GM19238 (cell line): ENCODE measurements around the gene MEIG1.
"Not testable (repeated sequence)": the region's sequence is repeated elsewhere in the genome, so short reads cannot be mapped to it uniquely, and the experiment has no call there.

ENCODE experiments used
- DNase-seq: peaks from one replicate; pipeline ENCODE4 v3.0.0; 2011; ENCODE audit warnings: low spot score; ENCODE audit not compliant: insufficient read length

MEIG1 gene

GRCh38 chr10:14954001-14954770 lies 5.0 kb upstream of the MEIG1 start, which contains the start of gene DCLRE1C:
TSS of gene DCLRE1C (minus strand) at chr10:14954096. CDS start at chr10:14954010, 86 bp downstream.
- peak; percentile 70 for DNase-seq

DNA sequence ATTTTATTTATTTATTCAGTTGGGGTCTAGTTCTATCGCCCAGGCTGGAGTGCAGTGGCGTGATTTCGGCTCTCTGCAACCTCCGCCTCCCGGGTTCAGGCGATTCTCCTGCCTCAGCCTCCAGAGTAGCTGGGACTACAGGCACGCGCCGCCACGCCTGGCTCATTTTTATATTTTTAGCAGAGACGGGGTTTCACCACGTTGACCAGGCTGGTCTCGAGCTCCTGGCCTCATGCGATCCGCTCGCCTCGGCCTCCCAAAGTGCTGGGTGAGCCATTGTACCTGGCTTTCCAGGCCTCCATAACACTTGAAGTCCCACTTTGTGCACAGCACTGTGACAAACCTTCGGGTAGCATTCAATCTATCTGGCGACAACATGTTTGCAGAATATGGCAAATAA lies 4.3 kb upstream of the MEIG1 start:
- no peak for DNase-seq

DNA sequence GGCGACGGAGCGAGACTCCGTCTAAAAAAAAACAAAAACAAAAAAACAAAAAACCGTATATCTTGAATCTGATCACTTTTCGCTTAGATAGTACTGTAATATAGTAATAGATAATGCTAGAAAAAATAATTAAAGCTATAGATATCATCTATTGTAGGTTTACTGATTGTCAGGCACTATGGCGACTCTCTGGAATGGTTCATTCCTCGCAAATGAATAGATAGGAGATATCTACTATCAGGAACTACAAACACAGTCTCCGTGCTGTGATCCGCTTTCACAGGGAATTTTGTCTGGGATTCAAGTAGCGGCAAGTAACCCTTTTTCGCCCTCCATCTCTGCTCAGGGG lies 342 bp upstream of the MEIG1 start:
- no peak for DNase-seq

GRCh38 chr10:14967897-14968296 lies 8.7 kb downstream of the MEIG1 start:
- no peak for DNase-seq

GRCh38 chr10:14971867-14972448 lies 12.8 kb downstream of the MEIG1 start:
- DNase-seq: no peak

DNA sequence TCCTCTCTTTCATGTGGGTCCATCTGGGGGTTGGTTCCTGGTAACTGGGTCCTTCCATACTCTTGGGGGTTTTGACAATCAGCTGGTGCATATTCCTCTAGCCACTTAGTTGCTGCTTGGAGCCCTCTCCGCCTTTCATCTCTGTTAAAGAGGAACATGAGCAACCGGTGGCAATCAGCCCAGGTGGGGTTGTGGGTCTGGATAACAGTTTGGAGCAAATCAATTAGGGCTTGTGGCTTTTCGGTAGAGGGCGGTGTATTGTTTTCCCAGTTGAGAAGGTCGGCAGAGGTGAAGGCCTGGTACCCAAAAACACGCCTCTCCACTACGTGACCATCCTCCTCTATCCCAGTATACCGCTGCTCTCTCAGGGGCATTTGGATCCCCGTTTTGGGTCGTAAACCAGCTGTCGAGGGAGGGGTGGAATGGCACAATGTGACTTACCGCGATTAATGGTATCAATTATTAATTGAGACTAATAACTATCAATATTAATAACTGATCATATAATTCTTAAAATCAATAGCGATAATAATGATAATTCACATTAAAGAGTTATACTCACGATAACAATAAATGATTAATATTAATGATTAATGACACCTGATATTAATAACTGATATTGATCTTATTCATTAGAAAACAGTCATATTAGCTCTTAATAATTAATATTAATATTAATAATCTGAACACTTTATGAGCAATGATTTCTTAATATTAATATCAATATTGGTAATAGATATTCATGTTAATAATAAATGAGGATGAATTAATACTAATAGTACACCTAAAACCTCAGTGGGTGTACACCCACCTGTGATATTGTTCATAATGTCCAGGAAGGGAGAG lies 15.2 kb downstream of the MEIG1 start:
- not testable (repeated sequence) for DNase-seq

DNA sequence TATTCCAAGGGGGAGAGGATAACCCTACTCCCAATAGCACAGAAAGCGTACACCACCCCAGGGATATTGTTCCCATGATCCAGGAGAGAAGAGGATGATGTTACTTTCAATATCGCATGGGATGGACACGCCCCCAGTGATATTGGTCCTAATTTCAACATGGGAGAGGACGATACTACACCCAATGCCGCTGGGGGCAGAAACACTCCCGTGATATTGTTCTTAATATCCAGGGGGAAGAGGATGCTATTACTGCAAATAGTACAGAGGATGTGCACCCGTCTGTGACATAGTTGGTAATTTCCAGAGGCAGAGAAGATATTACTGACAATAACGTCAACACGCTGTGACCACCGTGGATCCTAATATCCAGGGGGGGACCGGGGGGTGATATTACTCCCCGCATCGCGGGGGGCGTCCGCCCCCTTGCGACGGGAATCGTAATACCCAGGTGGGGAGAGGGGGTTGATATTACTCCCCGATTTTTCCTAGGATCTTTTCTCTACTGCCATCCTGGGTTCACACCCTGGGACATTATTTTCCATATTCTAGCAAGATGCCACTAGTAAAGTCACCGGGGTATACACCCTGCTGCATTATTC lies 16.6 kb downstream of the MEIG1 start:
- no peak for DNase-seq

DNA sequence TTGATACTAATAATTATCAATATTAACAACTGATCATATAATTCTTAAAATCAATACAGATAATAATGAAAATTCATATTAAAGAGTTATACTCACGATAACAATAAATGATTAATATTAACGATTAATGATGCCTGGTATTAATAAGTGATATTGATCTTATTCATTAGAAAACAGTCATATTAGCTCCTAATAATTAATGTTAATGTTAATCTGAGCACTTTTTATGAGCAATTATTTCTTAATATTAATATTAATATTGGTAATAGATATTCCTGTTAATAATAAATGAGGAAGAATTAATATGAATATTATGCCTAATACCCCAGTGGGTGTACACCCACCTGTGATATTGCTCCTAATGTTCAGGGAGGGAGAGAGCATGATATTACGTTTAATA lies 23.6 kb downstream of the MEIG1 start:
- no peak for DNase-seq

- not testable (repeated sequence) for DNase-seq
Observed at GRCh38 chr10:14989552-14989951, 30.4 kb downstream of the MEIG1 start.

DNA sequence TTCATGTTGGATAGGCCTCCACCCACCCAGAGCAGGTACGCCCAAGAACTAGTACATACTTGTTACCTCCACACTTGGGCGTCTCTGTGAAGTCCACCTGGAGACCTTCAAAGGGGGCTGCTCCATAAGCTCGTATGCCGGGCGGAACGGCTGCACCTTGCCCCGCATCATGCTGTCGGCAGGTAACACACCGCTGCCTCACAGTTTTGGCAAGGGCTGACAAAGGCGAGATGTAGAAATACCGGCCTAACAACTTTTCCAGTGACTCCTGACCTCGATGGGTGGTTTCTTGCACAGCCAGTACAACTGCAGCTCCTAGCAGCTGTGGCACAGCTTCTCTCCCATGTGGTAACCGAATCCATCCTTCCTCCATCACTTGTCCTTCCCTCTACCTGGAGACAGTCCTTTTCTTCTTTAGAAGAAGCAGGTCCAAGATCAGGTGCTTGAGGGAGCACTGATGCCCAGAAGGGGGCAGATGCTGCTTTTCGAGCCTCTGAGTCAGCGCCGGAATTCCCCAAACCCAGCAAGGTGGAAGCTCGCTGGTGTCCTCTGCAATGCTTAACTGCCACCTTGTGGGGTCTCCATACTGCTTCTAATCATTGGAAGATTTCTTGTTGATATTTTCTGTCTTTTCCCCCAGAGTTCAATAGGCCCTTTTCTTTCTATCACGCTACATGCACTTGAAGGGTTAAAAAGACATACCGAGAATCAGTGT lies 32.0 kb downstream of the MEIG1 start:
- not testable (repeated sequence) for DNase-seq

DNA sequence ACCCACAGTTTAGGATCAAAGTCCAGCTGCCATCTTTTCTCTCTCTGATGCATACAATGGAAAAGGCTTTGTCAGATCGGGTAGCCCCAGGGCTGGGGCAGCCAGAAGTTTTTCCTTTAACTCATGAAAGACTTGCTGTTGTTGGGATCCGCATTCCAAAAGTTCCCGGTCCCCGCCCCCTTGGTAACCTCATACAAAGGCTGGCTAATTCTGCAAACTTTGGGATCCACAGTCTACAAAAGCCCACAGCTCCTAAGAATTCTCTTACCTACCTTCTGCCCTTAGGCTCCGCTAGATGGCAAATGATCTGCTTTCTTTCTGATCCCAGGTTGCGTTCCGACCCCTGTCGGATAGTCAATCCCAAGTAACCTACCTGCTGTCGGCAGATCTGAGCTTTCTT lies 33.1 kb downstream of the MEIG1 start:
- not testable (repeated sequence) for DNase-seq

DNA sequence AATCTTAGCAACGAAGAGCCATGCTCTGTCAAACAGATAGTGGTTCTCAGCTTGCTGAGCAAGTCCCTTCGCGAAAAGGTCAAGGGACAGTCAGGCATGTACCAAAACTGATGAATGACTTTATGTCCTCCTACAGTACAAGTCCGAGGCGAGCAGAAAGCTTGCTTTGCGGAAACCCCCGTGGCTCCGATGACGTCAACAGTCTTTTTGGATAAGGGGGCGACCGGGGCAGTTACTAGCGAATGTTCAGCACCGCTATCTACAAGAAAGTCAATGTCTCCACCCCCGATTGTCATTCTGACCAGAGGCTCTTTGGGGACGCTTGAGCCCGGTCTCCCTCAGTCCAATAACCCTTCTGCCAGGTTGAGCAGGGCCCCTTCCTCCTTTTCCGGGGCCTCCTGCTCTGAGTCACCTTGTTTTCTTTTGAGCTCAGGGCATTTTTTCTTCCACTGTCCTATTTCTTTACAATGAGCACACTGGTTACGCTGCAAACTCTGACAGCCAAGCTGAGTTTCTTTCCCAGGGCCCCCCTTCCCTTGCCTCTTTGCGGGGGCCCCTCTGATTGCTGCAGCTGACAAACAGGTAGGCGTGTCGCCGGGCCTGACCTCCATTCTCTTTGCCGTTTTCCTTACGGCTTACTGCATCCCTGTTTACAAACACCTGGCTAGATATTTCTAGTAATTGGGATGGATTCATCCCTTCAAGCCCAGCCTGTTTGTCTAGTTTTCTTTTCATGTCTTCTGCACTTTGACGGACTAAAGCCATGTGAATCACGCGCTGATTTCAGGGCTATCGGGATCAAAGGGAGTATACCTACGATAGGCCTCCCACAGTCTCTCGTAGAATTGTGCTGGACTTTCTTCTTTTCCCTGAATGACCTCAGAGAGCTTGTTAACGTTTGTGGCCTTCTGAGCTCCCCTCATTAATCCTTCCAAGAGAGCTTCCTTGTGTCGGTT lies 34.6 kb downstream of the MEIG1 start:
- DNase-seq: not testable (repeated sequence)

DNA sequence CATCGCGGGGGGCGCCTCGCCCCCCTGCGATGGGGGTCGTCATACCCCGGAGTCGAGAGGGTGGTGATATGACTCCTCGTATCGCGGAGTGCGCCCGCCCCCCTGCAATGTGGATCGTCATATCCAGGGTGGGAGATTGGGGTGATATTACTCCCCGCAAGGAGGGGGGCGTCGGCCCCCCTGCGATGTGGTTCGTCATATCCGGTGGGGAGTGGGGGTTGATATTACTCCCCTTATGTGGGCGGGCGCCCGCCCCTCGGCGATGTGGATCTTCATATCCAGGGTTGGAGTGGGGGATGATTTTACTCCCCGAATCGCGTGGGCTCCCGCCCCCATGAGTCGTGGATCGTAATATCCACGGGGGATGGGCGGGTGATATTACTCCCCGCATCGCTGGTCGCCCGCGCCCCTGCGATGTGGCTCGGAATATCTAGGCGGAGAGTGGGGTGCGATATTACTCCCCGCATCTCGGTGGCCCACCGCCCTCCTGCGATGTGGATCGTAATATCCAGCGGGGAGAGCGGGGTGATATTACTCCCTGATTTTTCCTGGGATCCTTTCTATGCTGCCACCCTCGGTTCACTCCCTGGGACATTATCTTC lies 36.9 kb downstream of the MEIG1 start:
- no peak for DNase-seq

DNA sequence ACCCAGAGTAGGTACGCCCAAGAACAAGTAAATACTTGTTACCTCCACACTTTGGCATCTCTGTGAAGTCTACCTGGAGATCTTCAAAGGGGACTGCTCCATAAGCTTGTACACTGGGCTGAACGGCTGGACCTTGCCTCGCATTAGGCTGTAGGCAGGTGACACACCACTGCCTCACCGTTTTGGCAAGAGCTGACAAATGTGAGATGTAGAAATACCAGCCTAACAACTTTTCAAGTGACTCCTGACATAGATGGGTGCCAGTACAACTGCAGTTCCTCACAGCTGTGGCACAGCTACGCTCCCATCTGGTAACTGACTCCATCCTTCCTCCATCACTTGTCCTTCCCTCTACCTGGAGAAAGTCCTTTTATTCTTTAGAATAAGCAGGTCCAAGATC lies 54.3 kb downstream of the MEIG1 start:
- DNase-seq: not testable (repeated sequence)

GRCh38 chr10:15015451-15015850 lies 56.3 kb downstream of the MEIG1 start:
- DNase-seq: no peak

DNA sequence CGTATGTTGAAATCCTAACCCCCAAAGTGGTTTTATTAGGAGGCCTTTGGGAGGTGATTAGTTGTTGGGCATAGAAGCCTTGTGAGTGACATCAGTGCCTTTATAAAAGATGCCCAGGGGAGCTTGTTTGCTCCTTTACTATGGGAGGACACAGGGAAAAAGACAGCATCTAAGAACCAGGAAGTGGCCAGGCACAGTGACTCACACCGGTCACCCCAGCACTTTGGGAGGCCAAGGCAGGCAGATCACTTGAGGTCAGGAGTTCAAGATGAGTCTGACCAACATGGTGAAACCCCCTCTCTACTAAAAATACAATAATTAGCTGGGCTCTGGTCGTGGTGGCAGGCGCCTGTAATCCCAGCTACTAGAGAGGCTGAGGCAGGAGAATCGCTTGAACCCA lies 61.8 kb downstream of the MEIG1 start:
- not testable (repeated sequence) for DNase-seq
